DOHH2 (cell line): Measurements from ENCODE around the gene CASP10.

Experiments
- H3F3A ChIP-seq: fragments of 200-600 bp; sonication (generic), shearing (Covaris generic); 2 replicates; pipeline ENCODE4 v1.6.0; 2016; ENCODE audit warnings: antibody characterized with exemption, mild to moderate bottlenecking; ENCODE audit not compliant: control insufficient read depth, insufficient read depth
- H3K27ac ChIP-seq: fragments of 200-600 bp; sonication (generic); 2 replicates; pipeline ENCODE4 v1.5.1; 2014; ENCODE audit warnings: low read depth, mild to moderate bottlenecking, low read length, moderate library complexity
- H3K27me3 ChIP-seq: fragments of 200-600 bp; sonication (generic); 2 replicates; pipeline ENCODE4 v1.6.1; 2014; ENCODE audit warnings: mild to moderate bottlenecking, low read length, mixed read lengths; ENCODE audit not compliant: control insufficient read depth
- H3K36me3 ChIP-seq: fragments of 200-600 bp; sonication (generic); 2 replicates; pipeline ENCODE4 v1.6.1; 2014; ENCODE audit warnings: mild to moderate bottlenecking, low read length, moderate library complexity, mixed read lengths; ENCODE audit not compliant: control insufficient read depth
- H3K4me1 ChIP-seq: fragments of 200-600 bp; sonication (generic); 2 replicates; pipeline ENCODE4 v1.6.1; 2014; ENCODE audit warnings: mild to moderate bottlenecking, low read length, mixed read lengths; ENCODE audit not compliant: control insufficient read depth
- H3K4me2 ChIP-seq: fragments of 200-600 bp; sonication (generic); 2 replicates; pipeline ENCODE4 v1.6.0; 2014; ENCODE audit warnings: mild to moderate bottlenecking, low read length, moderate library complexity
- H3K4me3 ChIP-seq: fragments of 200-600 bp; sonication (generic); 2 replicates; pipeline ENCODE4 v1.5.1; 2014; ENCODE audit warnings: mild to moderate bottlenecking, low read length, mixed read lengths
- H3K79me2 ChIP-seq: fragments of 200-600 bp; sonication (generic); 2 replicates; pipeline ENCODE4 v1.6.1; 2014; ENCODE audit warnings: mild to moderate bottlenecking, low read length, mixed read lengths; ENCODE audit not compliant: control insufficient read depth
- H3K9me2 ChIP-seq: fragments of 200-600 bp; sonication (generic); replicated peaks from 2 replicates; pipeline ENCODE4 v1.6.1; 2014; ENCODE audit warnings: mild to moderate bottlenecking, low read length, mixed read lengths; ENCODE audit not compliant: control insufficient read depth
- H3K9me3 ChIP-seq: fragments of 200-600 bp; sonication (generic); 2 replicates; pipeline ENCODE4 v1.6.1; 2014; ENCODE audit warnings: antibody characterized with exemption, low read length, mixed read lengths; ENCODE audit not compliant: control insufficient read depth, insufficient read depth
- H4K20me1 ChIP-seq: fragments of 200-600 bp; sonication (generic); 2 replicates; pipeline ENCODE4 v1.6.0; 2014; ENCODE audit warnings: low read depth, mild to moderate bottlenecking, antibody characterized with exemption, low read length, moderate library complexity; ENCODE audit not compliant: control insufficient read depth, insufficient read depth
- EZH2phosphoT487 ChIP-seq: fragments of 200-600 bp; sonication (generic); IDR thresholded peaks from 2 replicates; pipeline ENCODE4 v1.6.1; 2017; ENCODE audit warnings: borderline replicate concordance, mild to moderate bottlenecking, antibody characterized with exemption, low read length, moderate library complexity, mixed read lengths
- TF ChIP-seq, protein P1 (sequence below): fragments of 200-600 bp; sonication (generic); IDR thresholded peaks from one replicate; pipeline ENCODE4 v1.5.1; 2014; ENCODE audit warnings: antibody characterized with exemption, mild to moderate bottlenecking, low read depth, low read length; ENCODE audit not compliant: poor library complexity, severe bottlenecking

The CASP10 gene

GRCh38 chr2:201151127-201151981 lies 31.6 kb upstream of the CASP10 start:
- Histone ChIP-seq H3K4me1 (peaks cover 17% of the 10 kb centered on the region), H3K9me3 (no peaks in the 10 kb centered on the region), H3K4me3 (no peak overlapping the region), H3K79me2 (no peaks in the 10 kb centered on the region), H3K4me2 (0 out of 2 replicates have a peak overlapping the region, but pooled peaks have one; percentile 4), H3F3A (no peaks in the 10 kb centered on the region), H3K27me3 (no peaks in the 10 kb centered on the region), H3K27ac (no peak overlapping the region), H3K9me2 (no peaks in the 10 kb centered on the region), H3K36me3 (no peaks in the 10 kb centered on the region), H4K20me1 (no peaks in the 10 kb centered on the region)
- TF ChIP-seq, protein P1, sequence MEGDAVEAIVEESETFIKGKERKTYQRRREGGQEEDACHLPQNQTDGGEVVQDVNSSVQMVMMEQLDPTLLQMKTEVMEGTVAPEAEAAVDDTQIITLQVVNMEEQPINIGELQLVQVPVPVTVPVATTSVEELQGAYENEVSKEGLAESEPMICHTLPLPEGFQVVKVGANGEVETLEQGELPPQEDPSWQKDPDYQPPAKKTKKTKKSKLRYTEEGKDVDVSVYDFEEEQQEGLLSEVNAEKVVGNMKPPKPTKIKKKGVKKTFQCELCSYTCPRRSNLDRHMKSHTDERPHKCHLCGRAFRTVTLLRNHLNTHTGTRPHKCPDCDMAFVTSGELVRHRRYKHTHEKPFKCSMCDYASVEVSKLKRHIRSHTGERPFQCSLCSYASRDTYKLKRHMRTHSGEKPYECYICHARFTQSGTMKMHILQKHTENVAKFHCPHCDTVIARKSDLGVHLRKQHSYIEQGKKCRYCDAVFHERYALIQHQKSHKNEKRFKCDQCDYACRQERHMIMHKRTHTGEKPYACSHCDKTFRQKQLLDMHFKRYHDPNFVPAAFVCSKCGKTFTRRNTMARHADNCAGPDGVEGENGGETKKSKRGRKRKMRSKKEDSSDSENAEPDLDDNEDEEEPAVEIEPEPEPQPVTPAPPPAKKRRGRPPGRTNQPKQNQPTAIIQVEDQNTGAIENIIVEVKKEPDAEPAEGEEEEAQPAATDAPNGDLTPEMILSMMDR = no peak
- TF ChIP-seq EZH2phosphoT487 = no peak

- no peaks in the 10 kb centered on the region for H3K36me3 ChIP-seq
- H3F3A ChIP-seq = no peaks in the 10 kb centered on the region
- H4K20me1 ChIP-seq = no peaks in the 10 kb centered on the region
- no peak overlapping the region for H3K4me2 ChIP-seq
- no peak overlapping the region for H3K27ac ChIP-seq
- H3K9me2 ChIP-seq = no peaks in the 10 kb centered on the region
- H3K4me1 ChIP-seq = peaks cover 29% of the 10 kb centered on the region
- H3K79me2 ChIP-seq = no peaks in the 10 kb centered on the region
- H3K4me3 ChIP-seq = no peak overlapping the region
- H3K9me3 ChIP-seq = no peaks in the 10 kb centered on the region
- H3K27me3 ChIP-seq = no peaks in the 10 kb centered on the region
- no peak for TF ChIP-seq EZH2phosphoT487
- TF ChIP-seq, protein P1 = no peak
Measured at GRCh38 chr2:201152517-201152916, 30.4 kb upstream of the CASP10 start.

DNA sequence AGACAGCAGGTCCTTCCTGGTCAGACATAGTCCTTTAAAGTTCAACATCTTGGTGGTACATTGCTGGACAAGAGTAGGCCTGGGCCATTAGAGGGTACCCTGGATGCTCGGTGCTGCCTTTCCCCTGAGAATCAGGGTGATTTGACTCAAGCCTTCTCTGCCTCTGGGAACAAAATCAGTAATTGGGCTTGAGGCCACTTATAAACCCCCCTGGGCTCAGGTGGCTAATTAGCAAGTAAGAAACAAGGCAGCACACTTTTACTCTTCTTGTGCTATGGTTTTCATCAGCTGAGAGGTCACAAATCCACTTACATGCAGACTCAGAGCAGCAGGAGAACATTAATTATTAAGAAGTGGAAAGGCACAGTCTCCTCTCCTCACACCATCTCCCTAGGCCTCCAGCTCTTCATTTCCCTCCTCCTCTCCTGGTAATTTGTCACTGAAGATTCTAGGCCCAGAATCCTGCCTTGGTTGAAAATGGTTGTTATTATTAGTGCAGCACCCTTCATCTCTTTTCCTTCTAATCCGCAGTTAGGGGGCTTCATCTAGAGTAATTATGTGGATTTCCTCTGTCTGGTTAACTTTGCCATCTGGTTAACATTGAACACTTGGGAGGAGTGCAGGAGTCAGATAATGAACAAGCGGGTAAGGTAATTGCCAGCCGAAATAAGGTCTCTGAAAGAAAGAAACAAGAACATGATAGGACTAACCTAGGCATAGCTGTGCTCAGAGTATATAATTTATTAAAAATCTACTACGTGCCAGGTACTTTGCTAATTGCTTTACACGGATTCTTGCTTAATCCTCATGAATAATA lies 29.7 kb upstream of the CASP10 start:
- Histone ChIP-seq H3K4me1 (peaks cover 36% of the 10 kb centered on the region), H4K20me1 (no peaks in the 10 kb centered on the region), H3K27ac (no peak overlapping the region), H3K4me3 (no peak overlapping the region), H3K27me3 (no peaks in the 10 kb centered on the region), H3K4me2 (no peak overlapping the region), H3K9me2 (no peaks in the 10 kb centered on the region), H3K9me3 (no peaks in the 10 kb centered on the region), H3K36me3 (no peaks in the 10 kb centered on the region), H3F3A (no peaks in the 10 kb centered on the region), H3K79me2 (no peaks in the 10 kb centered on the region)
- TF ChIP-seq EZH2phosphoT487 = no peak
- TF ChIP-seq, protein P1 = no peak
